ENCODE data around the gene ATP11B.
"Not testable (repeated sequence)": the region's sequence is repeated elsewhere in the genome, so short reads cannot be mapped to it uniquely, and the experiment has no call there.

ATP11B gene

DNA sequence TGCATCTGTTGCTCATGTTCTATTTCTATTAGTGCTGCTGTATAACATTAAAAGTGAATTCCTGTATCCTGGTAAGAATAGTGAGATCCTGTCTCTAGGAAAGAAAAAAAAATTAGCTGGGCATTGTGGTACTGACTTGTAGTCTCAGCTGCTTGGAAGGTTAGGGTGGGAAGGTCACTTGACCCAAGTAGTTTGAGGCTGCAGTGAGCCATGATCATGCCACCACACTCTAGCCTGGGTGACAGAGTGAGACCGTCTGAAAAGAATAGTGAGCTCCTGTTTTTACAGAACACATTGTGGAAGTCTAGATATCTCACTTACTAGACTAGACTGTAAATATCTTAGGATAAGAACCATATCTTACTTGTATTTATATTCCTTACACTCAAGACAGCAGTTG, 4.6 kb downstream of the ATP11B start:
- no peak for DNase-seq (ENCODE audit: extremely low spot score)
- POLR2A ChIA-PET, result no interaction called here
- CTCF ChIA-PET, result no interaction called here
- no peak for TF ChIP-seq HDGF (IDR thresholded peaks at IDR 0.05; ENCODE audit: borderline replicate concordance)
- TF ChIP-seq ZNF384 (IDR thresholded peaks at IDR 0.05), result no peak
- no peak for TF ChIP-seq ELF4 (IDR thresholded peaks at IDR 0.05)
- no peak for TF ChIP-seq NFRKB (IDR thresholded peaks at IDR 0.05)
- TF ChIP-seq BHLHE40 (IDR thresholded peaks at IDR 0.05; ENCODE audit: borderline replicate concordance), result no peak
- TF ChIP-seq L3MBTL2 (conservative IDR thresholded peaks at IDR 0.05), result no peak
- no peak for TF ChIP-seq PKNOX1 (IDR thresholded peaks at IDR 0.05)
- TF ChIP-seq CTBP1 (IDR thresholded peaks at IDR 0.05; ENCODE audit: borderline replicate concordance), result no peak
- no peak for TF ChIP-seq ARNT (IDR thresholded peaks at IDR 0.05)
- TF ChIP-seq FOXK2 (IDR thresholded peaks at IDR 0.05), result no peak
- TF ChIP-seq LEF1 (IDR thresholded peaks at IDR 0.05; ENCODE audit: borderline replicate concordance), result no peak
- TF ChIP-seq SP1 (IDR thresholded peaks at IDR 0.05), result no peak
- no peak for TF ChIP-seq SUZ12 (IDR thresholded peaks at IDR 0.05)
- TF ChIP-seq FOXM1 (IDR thresholded peaks at IDR 0.05; ENCODE audit: borderline replicate concordance), result no peak
- no peak for TF ChIP-seq FOXA1 (IDR thresholded peaks at IDR 0.05)
- TF ChIP-seq TARDBP (IDR thresholded peaks at IDR 0.05), result no peak

- POLR2A ChIA-PET; CTCF ChIA-PET; DNase-seq (ENCODE audit: extremely low spot score): not testable (repeated sequence)
Measured at GRCh38 chr3:182799143-182799542, 5.8 kb downstream of the ATP11B start.

DNA sequence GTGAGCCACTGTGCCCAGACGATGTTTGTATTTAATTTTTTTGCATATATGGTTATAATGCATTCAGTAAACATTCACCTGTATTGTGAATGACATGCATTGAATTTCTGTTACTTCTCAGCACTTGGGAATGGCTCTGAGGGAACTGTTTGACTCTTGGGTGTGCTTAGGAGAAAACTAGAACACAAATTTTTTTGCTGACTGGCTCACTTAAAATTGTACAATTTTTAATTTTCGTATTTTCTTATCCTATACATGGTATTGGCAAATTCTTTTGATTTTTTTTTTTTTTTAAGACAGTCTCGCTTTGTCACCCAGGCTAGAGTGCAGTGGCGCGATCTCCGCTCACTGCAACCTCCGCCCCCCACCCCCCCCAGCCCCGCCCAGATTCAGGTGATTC, 7.2 kb downstream of the ATP11B start:
- no peak for DNase-seq (ENCODE audit: extremely low spot score)
- POLR2A ChIA-PET, result no interaction called here
- CTCF ChIA-PET, result interaction anchor here (0.7 kb wide), 1 partner anchor 19 kb away, joined by 3 read pairs; no protein-coding TSS in a partner anchor
- TF ChIP-seq FOXK2 (IDR thresholded peaks at IDR 0.05) (no peak), TARDBP (IDR thresholded peaks at IDR 0.05) (no peak), FOXM1 (IDR thresholded peaks at IDR 0.05; ENCODE audit: borderline replicate concordance) (no peak), PKNOX1 (IDR thresholded peaks at IDR 0.05) (no peak), ELF4 (IDR thresholded peaks at IDR 0.05) (no peak), BHLHE40 (IDR thresholded peaks at IDR 0.05; ENCODE audit: borderline replicate concordance) (no peak), L3MBTL2 (conservative IDR thresholded peaks at IDR 0.05) (no peak), CTBP1 (IDR thresholded peaks at IDR 0.05; ENCODE audit: borderline replicate concordance) (no peak), HDGF (IDR thresholded peaks at IDR 0.05; ENCODE audit: borderline replicate concordance) (no peak), SUZ12 (IDR thresholded peaks at IDR 0.05) (no peak), NFRKB (IDR thresholded peaks at IDR 0.05) (no peak), SP1 (IDR thresholded peaks at IDR 0.05) (no peak), FOXA1 (IDR thresholded peaks at IDR 0.05) (no peak), ARNT (IDR thresholded peaks at IDR 0.05) (no peak), LEF1 (IDR thresholded peaks at IDR 0.05; ENCODE audit: borderline replicate concordance) (no peak), ZNF384 (IDR thresholded peaks at IDR 0.05) (no peak)

GRCh38 chr3:182802413-182803390, 9.4 kb downstream of the ATP11B start:
- TF ChIP-seq ARNT (IDR thresholded peaks at IDR 0.05) (no peak), L3MBTL2 (conservative IDR thresholded peaks at IDR 0.05) (no peak), SUZ12 (IDR thresholded peaks at IDR 0.05) (no peak), ZNF384 (IDR thresholded peaks at IDR 0.05) (no peak), BHLHE40 (IDR thresholded peaks at IDR 0.05; ENCODE audit: borderline replicate concordance) (no peak)
- no peak for DNase-seq (ENCODE audit: extremely low spot score)
- ChIA-PET CTCF (no interaction called here), POLR2A (no interaction called here)

DNA sequence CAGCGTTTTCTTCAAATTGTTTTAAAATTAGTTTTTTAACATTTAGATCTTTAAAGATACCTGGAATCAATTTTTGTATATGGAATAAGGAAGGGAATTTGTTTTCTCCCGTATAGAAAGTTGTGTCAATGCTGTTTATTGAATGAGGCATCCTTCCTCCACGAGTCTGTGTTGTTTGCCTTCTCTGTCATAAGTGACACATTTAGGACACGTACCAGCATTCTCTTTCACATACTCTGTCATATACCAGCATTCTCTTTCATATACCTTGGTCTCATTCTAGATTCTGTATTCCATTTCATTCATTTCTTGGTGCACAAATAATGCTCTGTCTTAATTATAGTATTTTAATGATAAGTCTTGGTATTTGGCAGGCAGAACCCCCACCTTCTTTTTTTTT, 10.3 kb downstream of the ATP11B start:
- DNase-seq (ENCODE audit: extremely low spot score), result no peak
- ChIA-PET CTCF (interaction anchor here (0.6 kb wide), 1 partner anchor 315 kb away, joined by 5 read pairs; no protein-coding TSS in a partner anchor), POLR2A (no interaction called here)
- no peak for TF ChIP-seq SUZ12 (IDR thresholded peaks at IDR 0.05)
- no peak for TF ChIP-seq FOXK2 (IDR thresholded peaks at IDR 0.05)
- TF ChIP-seq TARDBP (IDR thresholded peaks at IDR 0.05), result no peak
- no peak for TF ChIP-seq LEF1 (IDR thresholded peaks at IDR 0.05; ENCODE audit: borderline replicate concordance)
- no peak for TF ChIP-seq SP1 (IDR thresholded peaks at IDR 0.05)
- no peak for TF ChIP-seq ZNF384 (IDR thresholded peaks at IDR 0.05)
- TF ChIP-seq ARNT (IDR thresholded peaks at IDR 0.05), result no peak

- DNase-seq (ENCODE audit: extremely low spot score), result no peak
- TF ChIP-seq FOXM1 (IDR thresholded peaks at IDR 0.05; ENCODE audit: borderline replicate concordance), result no peak
- no peak for TF ChIP-seq NFRKB (IDR thresholded peaks at IDR 0.05)
- no peak for TF ChIP-seq BHLHE40 (IDR thresholded peaks at IDR 0.05; ENCODE audit: borderline replicate concordance)
- no peak for TF ChIP-seq ZNF384 (IDR thresholded peaks at IDR 0.05)
- no peak for TF ChIP-seq LEF1 (IDR thresholded peaks at IDR 0.05; ENCODE audit: borderline replicate concordance)
- TF ChIP-seq FOXA1 (IDR thresholded peaks at IDR 0.05), result no peak
- POLR2A ChIA-PET, result no interaction called here
- CTCF ChIA-PET, result no interaction called here
Measured at GRCh38 chr3:182807061-182807460, 13.8 kb downstream of the ATP11B start.

Data from HEK293T (cell line).